ENCODE measurements around the gene SMOC2. TPM values are rescaled to one million over a fixed set of nuclear protein-coding genes. Genes with fewer than 3 reads are reported as not detected.

Gene SMOC2
- total RNA-seq, 1 experiment from 2014 or later = 0.42 TPM

DNA sequence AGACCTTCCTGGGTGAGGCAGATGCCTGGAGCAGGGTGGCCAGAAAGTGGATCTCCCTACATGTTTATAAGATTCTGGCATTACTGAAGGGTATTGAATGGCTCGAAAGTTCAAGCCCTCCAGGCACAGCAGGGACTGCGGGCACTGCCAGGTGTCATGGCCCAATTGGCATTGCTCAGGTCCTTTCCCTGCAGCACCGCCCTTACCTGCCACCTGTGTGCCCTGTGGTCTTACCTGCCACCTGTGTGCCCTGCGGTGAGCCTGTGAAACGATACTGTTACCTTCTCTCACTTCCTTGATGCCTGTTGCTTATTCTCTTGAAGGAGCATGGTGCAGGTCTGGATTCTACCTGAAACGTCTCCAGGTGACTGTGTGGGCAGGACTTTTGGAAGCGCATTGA, 32.2 kb downstream of the SMOC2 start:
- TF ChIP-seq SIN3A (IDR thresholded peaks at IDR 0.05; ENCODE audit: low read depth) (no peak), ZNF274 (IDR thresholded peaks at IDR 0.05; ENCODE audit: low read depth, low read length) (no peak), EGR1 (IDR thresholded peaks at IDR 0.05; ENCODE audit: low read depth) (no peak), ELF1 (IDR thresholded peaks at IDR 0.05; ENCODE audit: borderline replicate concordance, low read depth) (no peak), EZH2phosphoT487 (IDR thresholded peaks at IDR 0.05; ENCODE audit: borderline replicate concordance) (no peak), ATF3 (IDR thresholded peaks at IDR 0.05) (no peak), JUND (IDR thresholded peaks at IDR 0.05) (no peak), CBX3 (IDR thresholded peaks at IDR 0.05; ENCODE audit: low read depth) (no peak), ZBTB33 (IDR thresholded peaks at IDR 0.05; ENCODE audit: extremely low read depth, insufficient replicate concordance, low read length) (no peak), FOSL1 (IDR thresholded peaks at IDR 0.05; ENCODE audit: low read depth) (no peak), SP1 (IDR thresholded peaks at IDR 0.05; ENCODE audit: low read depth) (no peak), ZFX (IDR thresholded peaks at IDR 0.05) (no peak), EZH2 (IDR thresholded peaks at IDR 0.05) (no peak), YY1 (IDR thresholded peaks at IDR 0.05; ENCODE audit: extremely low read depth, insufficient replicate concordance, low read depth, low read length) (no peak), POLR2AphosphoS5 (IDR thresholded peaks at IDR 0.05; ENCODE audit: low read depth, low read length) (no peak), TCF7L2 (IDR thresholded peaks at IDR 0.05; ENCODE audit: borderline replicate concordance, extremely low read depth, insufficient read depth, insufficient read length) (no peak), CEBPB (IDR thresholded peaks at IDR 0.05; ENCODE audit: low read depth) (no peak)
- TF ChIP-seq, protein P1, sequence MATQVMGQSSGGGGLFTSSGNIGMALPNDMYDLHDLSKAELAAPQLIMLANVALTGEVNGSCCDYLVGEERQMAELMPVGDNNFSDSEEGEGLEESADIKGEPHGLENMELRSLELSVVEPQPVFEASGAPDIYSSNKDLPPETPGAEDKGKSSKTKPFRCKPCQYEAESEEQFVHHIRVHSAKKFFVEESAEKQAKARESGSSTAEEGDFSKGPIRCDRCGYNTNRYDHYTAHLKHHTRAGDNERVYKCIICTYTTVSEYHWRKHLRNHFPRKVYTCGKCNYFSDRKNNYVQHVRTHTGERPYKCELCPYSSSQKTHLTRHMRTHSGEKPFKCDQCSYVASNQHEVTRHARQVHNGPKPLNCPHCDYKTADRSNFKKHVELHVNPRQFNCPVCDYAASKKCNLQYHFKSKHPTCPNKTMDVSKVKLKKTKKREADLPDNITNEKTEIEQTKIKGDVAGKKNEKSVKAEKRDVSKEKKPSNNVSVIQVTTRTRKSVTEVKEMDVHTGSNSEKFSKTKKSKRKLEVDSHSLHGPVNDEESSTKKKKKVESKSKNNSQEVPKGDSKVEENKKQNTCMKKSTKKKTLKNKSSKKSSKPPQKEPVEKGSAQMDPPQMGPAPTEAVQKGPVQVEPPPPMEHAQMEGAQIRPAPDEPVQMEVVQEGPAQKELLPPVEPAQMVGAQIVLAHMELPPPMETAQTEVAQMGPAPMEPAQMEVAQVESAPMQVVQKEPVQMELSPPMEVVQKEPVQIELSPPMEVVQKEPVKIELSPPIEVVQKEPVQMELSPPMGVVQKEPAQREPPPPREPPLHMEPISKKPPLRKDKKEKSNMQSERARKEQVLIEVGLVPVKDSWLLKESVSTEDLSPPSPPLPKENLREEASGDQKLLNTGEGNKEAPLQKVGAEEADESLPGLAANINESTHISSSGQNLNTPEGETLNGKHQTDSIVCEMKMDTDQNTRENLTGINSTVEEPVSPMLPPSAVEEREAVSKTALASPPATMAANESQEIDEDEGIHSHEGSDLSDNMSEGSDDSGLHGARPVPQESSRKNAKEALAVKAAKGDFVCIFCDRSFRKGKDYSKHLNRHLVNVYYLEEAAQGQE (IDR thresholded peaks at IDR 0.05; ENCODE audit: low read depth) = no peak
- Histone ChIP-seq H3K4me1 (ENCODE audit: control insufficient read depth in 1 of 2, insufficient read depth in 2 of 2, low read length in 2 of 2) (no peaks in the 10 kb centered on the region), H3K27me3 (ENCODE audit: insufficient read depth, low read length) (peaks cover 11% of the 10 kb centered on the region), H3K9me3 (ENCODE audit: control insufficient read depth in 1 of 2, insufficient read depth in 1 of 2, low read depth in 1 of 2, low read length in 2 of 2) (peaks cover 0 to 5% of the 10 kb centered on the region in 2 experiments; a peak in 1 of 4 replicates), H3K9me2 (ENCODE audit: insufficient read depth) (no peaks in the 10 kb centered on the region), H3K4me2 (ENCODE audit: low read length) (no peak overlapping the region), H3K9ac (ENCODE audit: low read length) (no peak overlapping the region), H4K20me1 (ENCODE audit: insufficient read depth) (no peaks in the 10 kb centered on the region), H2AFZ (ENCODE audit: low read depth, low read length, poor library complexity, severe bottlenecking) (no peak overlapping the region), H3K79me2 (ENCODE audit: insufficient read depth, low read length) (no peaks in the 10 kb centered on the region), H3K4me3 (replicated peaks in 1 of 2; ENCODE audit: low read depth in 1 of 2, low read length in 2 of 2) (no peak overlapping the region), H3K36me3 (ENCODE audit: control insufficient read depth in 1 of 2, insufficient read depth in 2 of 2, low read length in 2 of 2) (no peaks in the 10 kb centered on the region), H3K27ac (ENCODE audit: low read depth, low read length) (no peak overlapping the region)
- RAD21 ChIA-PET (ENCODE audit: low non-redundant PET in 1 of 2, low total read pairs in 2 of 2, uncharacterized antibody in 2 of 2, unreplicated experiment in 2 of 2) = no interaction called here
- CTCF ChIA-PET = no interaction called here
- BruUV-seq (replicated peaks) = no TSS peak
- POLR2A ChIA-PET = no interaction called here
- ATAC-seq (no peak), DNase-seq (ENCODE audit: low read depth, low spot score) (no peak)
- intact Hi-C loops (cut with micrococcal nuclease) = loop anchor here (10.0 kb wide), 1 partner anchor 412 kb away; no protein-coding TSS in a partner anchor
